Measurements from ENCODE around the gene NPPC.
A peak's percentile ranks its signal among the peaks of the same experiment; 100 is the strongest.

Gene NPPC, protein sequence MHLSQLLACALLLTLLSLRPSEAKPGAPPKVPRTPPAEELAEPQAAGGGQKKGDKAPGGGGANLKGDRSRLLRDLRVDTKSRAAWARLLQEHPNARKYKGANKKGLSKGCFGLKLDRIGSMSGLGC

DNA sequence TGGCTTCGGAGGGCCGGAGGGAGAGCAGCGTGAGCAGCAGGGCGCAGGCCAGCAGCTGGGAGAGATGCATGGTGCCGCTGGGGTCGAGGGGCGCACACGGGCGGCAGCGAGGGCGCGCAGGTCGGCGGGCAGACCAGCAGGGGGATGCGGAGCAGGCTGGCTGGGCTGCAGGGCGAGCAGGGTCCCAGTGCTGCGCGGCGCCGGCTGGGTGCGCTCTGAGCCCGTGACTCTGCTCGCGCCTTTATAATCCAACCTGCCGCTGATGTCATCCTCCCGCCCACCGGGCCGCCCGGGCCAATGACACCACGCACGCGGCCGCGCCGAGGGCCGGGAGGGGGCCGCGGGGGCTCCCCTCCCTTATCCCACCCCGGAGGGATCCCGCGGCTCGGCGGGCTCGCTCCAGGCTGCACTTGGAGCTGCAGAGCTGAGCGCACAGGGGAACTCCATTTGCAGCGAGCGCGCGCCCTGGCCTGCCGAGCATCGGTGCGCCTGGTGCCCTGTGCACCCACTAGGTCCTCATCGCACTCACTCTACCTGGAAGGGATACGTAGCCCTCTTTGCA, at the start of gene NPPC:
NPPC (minus strand) TSS at position 217 of the 562 bp plus-strand sequence; CDS start at position 70, 147 bp downstream.
- TF ChIP-seq, protein P1, sequence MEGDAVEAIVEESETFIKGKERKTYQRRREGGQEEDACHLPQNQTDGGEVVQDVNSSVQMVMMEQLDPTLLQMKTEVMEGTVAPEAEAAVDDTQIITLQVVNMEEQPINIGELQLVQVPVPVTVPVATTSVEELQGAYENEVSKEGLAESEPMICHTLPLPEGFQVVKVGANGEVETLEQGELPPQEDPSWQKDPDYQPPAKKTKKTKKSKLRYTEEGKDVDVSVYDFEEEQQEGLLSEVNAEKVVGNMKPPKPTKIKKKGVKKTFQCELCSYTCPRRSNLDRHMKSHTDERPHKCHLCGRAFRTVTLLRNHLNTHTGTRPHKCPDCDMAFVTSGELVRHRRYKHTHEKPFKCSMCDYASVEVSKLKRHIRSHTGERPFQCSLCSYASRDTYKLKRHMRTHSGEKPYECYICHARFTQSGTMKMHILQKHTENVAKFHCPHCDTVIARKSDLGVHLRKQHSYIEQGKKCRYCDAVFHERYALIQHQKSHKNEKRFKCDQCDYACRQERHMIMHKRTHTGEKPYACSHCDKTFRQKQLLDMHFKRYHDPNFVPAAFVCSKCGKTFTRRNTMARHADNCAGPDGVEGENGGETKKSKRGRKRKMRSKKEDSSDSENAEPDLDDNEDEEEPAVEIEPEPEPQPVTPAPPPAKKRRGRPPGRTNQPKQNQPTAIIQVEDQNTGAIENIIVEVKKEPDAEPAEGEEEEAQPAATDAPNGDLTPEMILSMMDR (conservative IDR thresholded peaks at IDR 0.05): peak; percentile 50
- TF ChIP-seq ZFX (IDR thresholded peaks at IDR 0.05): no peak
- H3K27ac ChIP-seq: peak within 1 kb of the TSS; percentile 31

DNA sequence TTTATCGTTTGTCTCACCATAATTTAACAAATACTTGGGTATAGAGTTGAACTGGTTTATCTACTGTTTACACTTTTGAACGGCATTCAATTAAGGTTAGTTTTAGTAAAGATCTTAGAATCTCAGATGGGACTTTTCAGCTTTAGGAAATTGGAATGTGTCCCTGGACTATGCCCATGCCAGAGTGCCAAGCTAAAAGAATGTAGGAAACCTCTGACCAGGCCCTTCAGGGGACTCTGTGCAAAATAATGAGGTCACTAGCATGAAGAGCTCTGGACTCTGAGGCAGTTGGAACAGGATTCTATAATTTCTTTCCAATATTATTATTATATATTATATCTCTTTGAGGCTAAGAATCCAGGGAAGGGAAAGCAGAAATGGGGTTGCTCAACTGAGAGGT, 48.8 kb upstream of the NPPC start:
- no peak overlapping the region for H3K27ac ChIP-seq
- TF ChIP-seq, protein P1 (conservative IDR thresholded peaks at IDR 0.05): no peak
- TF ChIP-seq ZFX (IDR thresholded peaks at IDR 0.05): no peak

DNA sequence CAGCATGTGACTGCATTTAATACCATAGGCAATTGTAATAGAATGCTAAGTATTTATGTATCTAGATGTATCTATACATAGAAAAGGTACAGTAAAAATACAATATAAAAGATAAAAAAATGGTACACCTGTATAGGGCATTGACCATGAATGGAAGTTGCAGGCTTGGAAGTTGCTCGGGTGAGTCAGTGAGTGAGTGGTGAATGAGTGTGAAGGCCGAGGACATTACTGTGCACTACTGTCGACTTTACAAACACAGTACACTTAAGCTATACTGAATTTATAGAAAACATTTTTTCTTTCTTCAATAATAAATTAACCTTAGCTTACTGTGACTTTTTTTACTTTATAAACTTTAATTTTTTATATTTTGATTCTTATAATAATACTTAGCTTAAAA, 44.3 kb upstream of the NPPC start:
- H3K27ac ChIP-seq: no peak overlapping the region
- TF ChIP-seq, protein P1 (conservative IDR thresholded peaks at IDR 0.05): no peak
- no peak for TF ChIP-seq ZFX (IDR thresholded peaks at IDR 0.05)

DNA sequence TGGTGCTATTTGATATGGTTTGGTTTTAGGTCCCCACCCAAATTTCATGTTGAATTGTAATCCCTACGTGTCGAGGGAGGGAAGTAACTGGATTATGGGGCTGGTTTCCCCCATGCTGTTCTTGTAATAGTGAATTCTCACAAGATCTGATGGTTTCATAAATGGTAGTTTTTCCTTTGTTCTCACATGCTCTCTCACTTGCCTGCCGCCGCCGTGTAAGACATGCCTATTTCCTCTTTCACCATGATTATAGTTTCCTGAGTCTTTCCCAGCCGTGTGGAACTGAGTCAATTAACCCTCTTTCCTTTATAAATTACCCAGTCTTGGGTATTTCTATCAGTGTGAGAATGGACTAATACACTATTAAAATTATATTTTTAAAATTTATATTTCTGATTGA, 42.6 kb upstream of the NPPC start:
- H3K27ac ChIP-seq: no peak overlapping the region
- TF ChIP-seq ZFX (IDR thresholded peaks at IDR 0.05): no peak
- TF ChIP-seq, protein P1 (conservative IDR thresholded peaks at IDR 0.05): no peak

DNA sequence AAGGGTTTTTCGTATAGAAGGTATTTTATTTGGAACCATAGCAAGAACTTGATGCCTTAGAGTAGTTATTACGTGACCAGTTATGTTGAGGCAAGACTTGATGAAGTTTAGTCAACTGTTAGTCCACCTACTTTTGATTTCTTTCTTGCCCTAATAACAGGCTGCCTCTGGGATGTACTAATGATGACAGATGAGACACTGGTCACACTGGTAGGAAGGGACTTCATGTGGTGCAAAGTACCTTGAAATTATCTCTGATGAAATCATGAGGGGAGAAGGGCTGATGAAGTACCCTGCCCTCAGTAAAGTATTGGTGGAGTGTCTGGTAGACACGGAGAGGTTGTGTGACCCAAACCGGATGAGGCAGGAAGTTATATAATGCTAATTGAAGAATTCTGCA, 40.7 kb upstream of the NPPC start:
- TF ChIP-seq ZFX (IDR thresholded peaks at IDR 0.05): no peak
- TF ChIP-seq, protein P1 (conservative IDR thresholded peaks at IDR 0.05): no peak
- H3K27ac ChIP-seq: no peak overlapping the region

DNA sequence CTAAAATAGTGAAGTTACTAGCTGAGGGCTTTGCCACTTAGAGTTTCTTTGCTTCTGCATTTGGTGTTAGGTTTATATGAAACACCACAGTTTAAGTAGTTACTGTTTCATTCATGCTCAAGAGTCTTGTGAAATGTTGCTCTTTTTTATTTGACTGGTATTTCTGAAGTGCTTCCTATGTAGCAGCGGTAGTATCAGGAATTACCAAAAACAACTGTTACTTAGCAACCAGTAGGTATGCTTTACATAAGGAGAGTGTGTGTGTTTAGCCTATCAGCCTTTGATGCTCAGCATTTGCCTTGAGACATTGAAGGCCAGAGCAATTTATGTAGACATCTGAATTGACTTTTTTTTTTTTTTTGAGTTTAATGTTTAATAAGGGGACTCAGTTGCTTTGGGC, 38.9 kb upstream of the NPPC start:
- TF ChIP-seq, protein P1 (conservative IDR thresholded peaks at IDR 0.05): no peak
- TF ChIP-seq ZFX (IDR thresholded peaks at IDR 0.05): no peak
- H3K27ac ChIP-seq: no peak overlapping the region

DNA sequence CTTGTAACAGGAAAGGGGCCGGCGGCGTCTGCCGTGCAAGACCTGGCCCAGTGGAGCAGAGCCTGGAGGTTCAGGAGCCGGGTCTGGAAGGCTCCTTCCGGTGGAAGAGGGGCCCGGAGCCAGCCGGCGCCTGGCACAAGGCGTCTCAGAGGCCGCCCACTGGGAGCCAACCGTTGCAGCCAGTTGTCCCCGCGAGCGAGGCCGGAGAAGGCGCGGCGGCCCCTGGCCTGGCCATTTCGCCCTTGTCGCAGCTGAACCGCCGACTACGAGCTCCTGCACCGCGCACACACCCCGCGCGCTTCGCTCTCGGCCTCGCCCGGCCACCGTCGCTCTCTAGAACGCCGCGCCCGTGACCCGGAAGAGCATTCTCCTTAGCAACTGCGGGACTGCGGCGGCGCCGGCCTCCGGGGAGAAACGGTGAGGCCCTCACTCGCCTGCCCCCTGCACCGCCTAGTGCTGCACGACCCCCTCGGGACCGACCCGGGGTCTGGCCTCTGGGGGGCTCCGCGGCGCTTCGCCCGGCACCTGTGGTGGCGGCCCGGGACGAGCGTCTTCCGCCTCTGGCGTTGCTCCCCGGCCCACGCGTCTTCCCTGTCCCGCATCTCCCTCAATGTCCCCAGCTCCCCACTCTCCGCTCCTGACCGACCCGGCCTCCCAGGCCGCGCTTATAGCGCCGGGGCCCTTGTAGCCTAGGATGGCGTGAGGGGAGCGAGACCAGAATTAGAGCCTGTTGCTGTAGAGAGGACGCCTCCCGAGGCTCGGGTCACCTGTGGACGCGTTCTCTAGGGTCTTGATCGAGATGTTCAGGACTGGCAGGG, 35.4 kb upstream of the NPPC start, which contains the start of gene DIS3L2:
DIS3L2 (plus strand) TSS at position 365 of the 818 bp plus-strand sequence. CDS start 53,215 bp downstream, outside the sequence.
- TF ChIP-seq, protein P1 (conservative IDR thresholded peaks at IDR 0.05): no peak
- TF ChIP-seq ZFX (IDR thresholded peaks at IDR 0.05): peak; percentile 93
- peak within 1 kb of the TSS; percentile 87 for H3K27ac ChIP-seq

Data from C4-2B (cell line).